H1 (cell line): ENCODE data around the gene ORC2. TPM values are rescaled to one million over a fixed set of nuclear protein-coding genes. Genes with fewer than 3 reads are reported as not detected.

Experiments used
- CTCF ChIA-PET: fragments of 300-600 bp; sonication (Branson Sonifier 250); formaldehyde crosslinking; loops from one replicate; lab custom pipeline; 2021; ENCODE audit not compliant: partially characterized antibody; lab: Charles Lee
- POLR2A ChIA-PET: fragments of 300-600 bp; sonication (Branson Sonifier 250); formaldehyde crosslinking; loops from one replicate; lab custom pipeline; 2021; ENCODE audit warnings: inconsistent platforms; ENCODE audit not compliant: partially characterized antibody; lab: Charles Lee
- DNase-seq, 2 experiments: peaks; one replicate each; pipeline versions ENCODE4 v3.0.0 to v3.0.0-alpha.2; 2010 to 2022; ENCODE audit warnings: low spot score in 2 of 2, low read depth in 1 of 2, mixed read lengths in 1 of 2
- FAIRE-seq: peaks from 2 replicates; lab custom pipeline; 2011; peaks lifted over from hg19 to GRCh38; lab: Jason Lieb, UNC
- H2AFZ ChIP-seq: 2 replicates; pipeline ENCODE4 v1.8.1; 2012; ENCODE audit warnings: low read length, inconsistent platforms
- H2AK5ac ChIP-seq: 2 replicates; pipeline ENCODE4 v1.6.1; 2013; ENCODE audit warnings: low read depth, low read length
- H2BK120ac ChIP-seq: replicated peaks from 2 replicates; pipeline ENCODE3; 2013; ENCODE audit warnings: low read depth, low read length, inconsistent platforms
- H2BK12ac ChIP-seq: 2 replicates; pipeline ENCODE4 v1.6.1; 2013; ENCODE audit warnings: low read depth, low read length
- H2BK15ac ChIP-seq: 2 replicates; pipeline ENCODE4 v1.6.1; 2013; ENCODE audit warnings: low read length
- H2BK20ac ChIP-seq: 2 replicates; pipeline ENCODE4 v1.6.1; 2013; ENCODE audit warnings: low read length
- H2BK5ac ChIP-seq: 2 replicates; pipeline ENCODE4 v1.6.1; 2013; ENCODE audit warnings: low read depth, low read length
- H3K14ac ChIP-seq: 2 replicates; pipeline ENCODE4 v1.6.1; 2013; ENCODE audit warnings: inconsistent platforms; ENCODE audit not compliant: insufficient read length
- H3K18ac ChIP-seq: 2 replicates; pipeline ENCODE4 v1.6.1; 2013; ENCODE audit warnings: low read length; ENCODE audit errors: extremely low read depth
- H3K23ac ChIP-seq: 2 replicates; pipeline ENCODE4 v1.6.1; 2013; ENCODE audit warnings: inconsistent platforms; ENCODE audit not compliant: insufficient read length
- H3K23me2 ChIP-seq: 2 replicates; pipeline ENCODE4 v1.6.1; 2013; ENCODE audit warnings: low read depth, low read length
- H3K27ac ChIP-seq: 2 replicates; pipeline ENCODE4 v1.6.1; 2011; ENCODE audit warnings: low read depth, low read length, inconsistent platforms
- H3K27me3 ChIP-seq, 4 experiments: replicated peaks in 1 of 4; 1 replicate in 1 of 4; 2 replicates in 3 of 4; pipeline versions ENCODE4 v1.6.1 to v1.8.1; 2011 to 2013; ENCODE audit warnings: low read length in 3 of 4, mild to moderate bottlenecking in 3 of 4, inconsistent platforms in 2 of 4, mixed read lengths in 2 of 4, moderate library complexity in 1 of 4; ENCODE audit not compliant: control insufficient read depth in 3 of 4, insufficient read depth in 3 of 4; ENCODE audit errors: extremely low read depth in 1 of 4
- H3K36me3 ChIP-seq, 4 experiments: 2 replicates each; pipeline versions ENCODE4 v1.6.1 to v1.8.1; 2011 to 2013; ENCODE audit warnings: mild to moderate bottlenecking in 4 of 4, low read length in 3 of 4, moderate library complexity in 2 of 4, control low read depth in 1 of 4, inconsistent platforms in 1 of 4; ENCODE audit not compliant: insufficient read depth in 4 of 4, control insufficient read depth in 2 of 4
- H3K4ac ChIP-seq: replicated peaks from 2 replicates; pipeline ENCODE3; 2013; ENCODE audit warnings: low read length, low read depth, mixed read lengths, inconsistent platforms; ENCODE audit not compliant: insufficient read length
- H3K4me1 ChIP-seq, 4 experiments: replicated peaks in 1 of 4; 1 replicate in 1 of 4; 2 replicates in 3 of 4; pipeline versions ENCODE4 v1.6.1 to v1.8.1; 2011 to 2013; ENCODE audit warnings: low read length in 3 of 4, inconsistent platforms in 2 of 4, mixed read lengths in 1 of 4; ENCODE audit not compliant: insufficient read depth in 4 of 4, control insufficient read depth in 3 of 4
- H3K4me2 ChIP-seq, 2 experiments: 2 replicates each; pipeline versions ENCODE4 v1.6.1 to v1.8.1; 2011 to 2013; ENCODE audit warnings: low read depth in 2 of 2, low read length in 2 of 2, control low read depth in 1 of 2, inconsistent platforms in 1 of 2, mild to moderate bottlenecking in 1 of 2; ENCODE audit not compliant: insufficient read depth in 1 of 2
- H3K4me3 ChIP-seq, 4 experiments: fragments of 200-600, 300-600 bp in 1 of 4; sonication (generic), shearing (Covaris generic), sonication (Bioruptor Twin) in 1 of 4; 2 replicates each; pipeline versions ENCODE4 v1.5.1 to v1.8.1; 2011 to 2016; ENCODE audit warnings: low read length in 4 of 4, low read depth in 3 of 4, control low read depth in 2 of 4, inconsistent platforms in 2 of 4, mild to moderate bottlenecking in 2 of 4, mixed read lengths in 1 of 4, moderate library complexity in 1 of 4; ENCODE audit not compliant: insufficient read depth in 2 of 4; ENCODE audit errors: extremely low read depth in 1 of 4
- H3K56ac ChIP-seq: replicated peaks from 2 replicates; pipeline ENCODE3; 2013; ENCODE audit warnings: low read depth, mild to moderate bottlenecking, mixed read lengths, low read length, inconsistent platforms; ENCODE audit not compliant: insufficient read length
- H3K79me1 ChIP-seq: 2 replicates; pipeline ENCODE4 v1.6.1; 2013; ENCODE audit warnings: low read depth, low read length, control low read depth
- H3K79me2 ChIP-seq, 2 experiments: 2 replicates each; pipeline versions ENCODE4 v1.6.1 to v1.8.1; 2012 to 2013; ENCODE audit warnings: low read length in 2 of 2, mild to moderate bottlenecking in 2 of 2, inconsistent platforms in 1 of 2; ENCODE audit not compliant: insufficient read depth in 2 of 2, control insufficient read depth in 1 of 2
- H3K9ac ChIP-seq, 4 experiments: replicated peaks in 1 of 4; 1 replicate in 1 of 4; 2 replicates in 3 of 4; pipeline versions ENCODE4 v1.6.1 to v1.8.1; 2011 to 2013; ENCODE audit warnings: low read depth in 3 of 4, low read length in 3 of 4, control low read depth in 2 of 4, mild to moderate bottlenecking in 2 of 4, moderate library complexity in 2 of 4, inconsistent platforms in 1 of 4; ENCODE audit errors: extremely low read depth in 1 of 4
- H3K9me3 ChIP-seq, 2 experiments: 2 replicates each; pipeline versions ENCODE4 v1.6.1 to v1.8.1; 2012 to 2013; ENCODE audit warnings: mild to moderate bottlenecking in 2 of 2, moderate library complexity in 2 of 2, control low read depth in 1 of 2, inconsistent platforms in 1 of 2, low read depth in 1 of 2, low read length in 1 of 2, mixed read lengths in 1 of 2; ENCODE audit not compliant: insufficient read depth in 2 of 2
- H4K20me1 ChIP-seq, 2 experiments: replicated peaks in 1 of 2; 2 replicates each; pipeline versions ENCODE3 to v1.8.1; 2011 to 2013; ENCODE audit warnings: inconsistent platforms in 2 of 2, low read length in 2 of 2, mild to moderate bottlenecking in 1 of 2; ENCODE audit not compliant: insufficient read depth in 2 of 2, control insufficient read depth in 1 of 2
- H4K5ac ChIP-seq: 2 replicates; pipeline ENCODE4 v1.6.1; 2013; ENCODE audit warnings: low read length, low read depth, mixed read lengths, inconsistent platforms; ENCODE audit not compliant: insufficient read length
- H4K8ac ChIP-seq: 2 replicates; pipeline ENCODE4 v1.8.0; 2013; ENCODE audit warnings: mild to moderate bottlenecking, moderate library complexity, low read length, inconsistent platforms; ENCODE audit not compliant: insufficient read depth; ENCODE audit errors: extremely low read depth
- H4K91ac ChIP-seq: replicated peaks from 2 replicates; pipeline ENCODE3; 2013; ENCODE audit warnings: low read length, mixed read lengths, inconsistent platforms; ENCODE audit not compliant: insufficient read length
- WGBS, 2 experiments: shearing (Covaris generic) in 1 of 2; methylation state at CpG; one replicate each; pipeline versions ENCODE4 v1.1.6 to v1.1.7; 2013 to 2015; ENCODE audit warnings: low lambda C conversion rate in 2 of 2, mixed read lengths in 2 of 2, inconsistent platforms in 1 of 2, low coverage in 1 of 2, missing lambda C conversion rate in 1 of 2; ENCODE audit not compliant: insufficient replicate concordance in 2 of 2, insufficient coverage in 1 of 2, insufficient read length in 1 of 2; ENCODE audit errors: extremely low coverage in 1 of 2, missing lambda C conversion rate in 1 of 2; 5-methylcytosine and 5-hydroxymethylcytosine counted together
- polyA plus RNA-seq, 7 experiments: library from polyadenylated mRNA; depleted of rRNA in 3 of 7; stranded (reverse) in 5 of 7; unstranded in 2 of 7; fragments of >200 nt in 5 of 7; fragments of 200-250 nt in 2 of 7; gene quantifications; 1 replicate in 5 of 7; 2 replicates in 1 of 7; 4 replicates in 1 of 7; pipeline versions ENCODE4 v1.2.1 to v1.2.3, GENCODE V29; 2011 to 2013; ENCODE audit warnings: missing spikeins in 2 of 7, mixed read lengths in 2 of 7
- total RNA-seq: library from RNA; stranded (reverse); fragmentation: NEBNext Ultra II Directional; extraction: Animal tissue kit (Norgen Biotek cat#: 25700); gene quantifications from 2 replicates; pipeline ENCODE4 v1.2.1, GENCODE V29; 2021

ORC2 gene
- total and polyA plus RNA-seq, 2 of the 8 experiments (the other 6 are each of a cell fraction or from before 2014, with no cell fraction given) = 7.1 to 89.8 TPM

- Histone ChIP-seq H2AK5ac (no peak overlapping the region), H3K9ac (no peak overlapping the region), H3K36me3 (peaks cover 2 to 76% (median 26%) of the 10 kb centered on the region in 4 experiments), H3K4me2 (no peak overlapping the region), H4K8ac (no peak overlapping the region), H2BK12ac (no peak overlapping the region), H3K4me3 (no peak overlapping the region), H2BK15ac (no peak overlapping the region), H2BK120ac (no peak overlapping the region), H3K9me3 (no peaks in the 10 kb centered on the region), H3K27ac (no peak overlapping the region), H2AFZ (no peak overlapping the region), H3K27me3 (no peaks in the 10 kb centered on the region), H4K5ac (no peak overlapping the region), H3K56ac (no peak overlapping the region), H3K79me1 (no peaks in the 10 kb centered on the region), H3K14ac (no peak overlapping the region), H2BK5ac (no peak overlapping the region), H3K79me2 (no peaks in the 10 kb centered on the region), H3K23me2 (no peaks in the 10 kb centered on the region), H3K23ac (no peak overlapping the region), H4K91ac (no peak overlapping the region), H3K18ac (no peak overlapping the region), H3K4me1 (no peaks in the 10 kb centered on the region), H3K4ac (no peak overlapping the region), H2BK20ac (no peak overlapping the region), H4K20me1 (no peaks in the 10 kb centered on the region)
- DNase-seq (no peak), FAIRE-seq (no peak)
- ChIA-PET POLR2A (interaction anchor here (0.6 to 1.2 kb wide), 3 partner anchors 19 to 127 kb away, joined by 3 read pairs; no protein-coding TSS in a partner anchor), CTCF (interaction anchor here (1.0 to 1.8 kb wide), 4 partner anchors 15 to 213 kb away, joined by 3 to 6 read pairs (median 4); no protein-coding TSS in a partner anchor)
- WGBS, 2 experiments = 87% methylated on average over 4 of the region's 4 CpGs; no CpG with 5 or more reads in 1 of the 2 experiments
Observed at GRCh38 chr2:200945395-200945729, 18.1 kb downstream of the ORC2 start.
